SK-N-SH treated with all-trans-retinoic acid at 6 μM for 48 hours (cell line): ENCODE measurements around the gene ZBTB16.
A peak's percentile ranks its signal among the peaks of the same experiment; 100 is the strongest.

Experiments
- ATAC-seq: fragments of 200-7000 bp; cut with Tn5 transposase; 3 replicates; pipeline ENCODE4 v1.9.1; 2020; ENCODE audit warnings: mild to moderate bottlenecking, moderate library complexity
- ARNTL ChIP-seq: fragments of 450-650 bp; formaldehyde crosslinking; IDR thresholded peaks from 2 replicates; pipeline ENCODE4 v1.5.0; 2020; ENCODE audit warnings: low read depth, mild to moderate bottlenecking, moderate library complexity, borderline replicate concordance
- BACH2 ChIP-seq: fragments of 250-450 bp; sonication (Bioruptor Pico); IDR thresholded peaks from 2 replicates; pipeline ENCODE4 v1.9.0; 2021; ENCODE audit warnings: mild to moderate bottlenecking, borderline replicate concordance
- CSDC2 ChIP-seq: fragments of 250-450 bp; sonication (Bioruptor Pico); IDR thresholded peaks from 2 replicates; pipeline ENCODE4 v1.5.0; 2020; ENCODE audit warnings: mild to moderate bottlenecking, moderate library complexity
- ESRRG ChIP-seq: fragments of 250-450 bp; sonication (Bioruptor Pico); IDR thresholded peaks from 2 replicates; pipeline ENCODE4 v1.6.1; 2021; ENCODE audit warnings: mild to moderate bottlenecking
- GLIS3 ChIP-seq: fragments of 250-450 bp; sonication (Bioruptor Pico); IDR thresholded peaks from 2 replicates; pipeline ENCODE4 v1.5.0; 2020; ENCODE audit warnings: mild to moderate bottlenecking, moderate library complexity
- OSR1 ChIP-seq: fragments of 250-450 bp; sonication (Bioruptor Pico); IDR thresholded peaks from 2 replicates; pipeline ENCODE4 v1.8.0; 2022; ENCODE audit warnings: moderate library complexity, mild to moderate bottlenecking, inconsistent platforms
- RARB ChIP-seq: fragments of 250-450 bp; sonication (Bioruptor Pico); IDR thresholded peaks from 2 replicates; pipeline ENCODE4 v1.8.0; 2021; ENCODE audit warnings: mild to moderate bottlenecking, moderate library complexity
- SNAI2 ChIP-seq: fragments of 250-450 bp; sonication (Bioruptor Pico); IDR thresholded peaks from 2 replicates; pipeline ENCODE4 v1.5.0; 2020; ENCODE audit warnings: mild to moderate bottlenecking, moderate library complexity
- TCF4 ChIP-seq: fragments of 250-450 bp; sonication (Bioruptor Pico); IDR thresholded peaks from 2 replicates; pipeline ENCODE4 v1.8.0; 2021; ENCODE audit warnings: mild to moderate bottlenecking, moderate library complexity, borderline replicate concordance
- TOX ChIP-seq: fragments of 250-450 bp; sonication (Bioruptor Pico); IDR thresholded peaks from 2 replicates; pipeline ENCODE4 v1.8.0; 2021; ENCODE audit warnings: mild to moderate bottlenecking, moderate library complexity, borderline replicate concordance
- ZC3H10 ChIP-seq: fragments of 250-450 bp; sonication (Bioruptor Pico); IDR thresholded peaks from 2 replicates; pipeline ENCODE4 v1.5.1; 2021; ENCODE audit warnings: mild to moderate bottlenecking, moderate library complexity
- ZFP3 ChIP-seq: fragments of 250-450 bp; sonication (Bioruptor Pico); IDR thresholded peaks from 2 replicates; pipeline ENCODE4 v1.5.0; 2020; ENCODE audit warnings: mild to moderate bottlenecking, moderate library complexity
- ZFP30 ChIP-seq: fragments of 450-650 bp; formaldehyde crosslinking; IDR thresholded peaks from 2 replicates; pipeline ENCODE4 v1.5.0; 2022; ENCODE audit warnings: mild to moderate bottlenecking, moderate library complexity
- ZNF565 ChIP-seq: fragments of 450-650 bp; formaldehyde crosslinking; conservative IDR thresholded peaks from 2 replicates; pipeline ENCODE4 v1.5.0; 2020; ENCODE audit warnings: low read depth, mild to moderate bottlenecking, moderate library complexity
- ZNF70 ChIP-seq: fragments of 450-650 bp; formaldehyde crosslinking; IDR thresholded peaks from 2 replicates; pipeline ENCODE4 v1.5.0; 2020; ENCODE audit warnings: mild to moderate bottlenecking, moderate library complexity
- ZNF8 ChIP-seq: fragments of 450-650 bp; formaldehyde crosslinking; IDR thresholded peaks from 2 replicates; pipeline ENCODE4 v1.5.0; 2020; ENCODE audit warnings: mild to moderate bottlenecking, moderate library complexity
- TF ChIP-seq, protein P1 (sequence below): fragments of 250-450 bp; sonication (Bioruptor Pico); IDR thresholded peaks from 2 replicates; pipeline ENCODE4 v1.5.0; 2020; ENCODE audit warnings: mild to moderate bottlenecking, moderate library complexity
- TF ChIP-seq, protein P2 (sequence below): fragments of 250-450 bp; sonication (Bioruptor Pico); IDR thresholded peaks from 2 replicates; pipeline ENCODE4 v1.5.1; 2020; ENCODE audit warnings: low read depth, mild to moderate bottlenecking, moderate library complexity
- TF ChIP-seq, protein P3 (sequence below): fragments of 250-450 bp; sonication (Bioruptor Pico); IDR thresholded peaks from 2 replicates; pipeline ENCODE4 v1.5.1; 2021; ENCODE audit warnings: mild to moderate bottlenecking, moderate library complexity

Gene ZBTB16

DNA sequence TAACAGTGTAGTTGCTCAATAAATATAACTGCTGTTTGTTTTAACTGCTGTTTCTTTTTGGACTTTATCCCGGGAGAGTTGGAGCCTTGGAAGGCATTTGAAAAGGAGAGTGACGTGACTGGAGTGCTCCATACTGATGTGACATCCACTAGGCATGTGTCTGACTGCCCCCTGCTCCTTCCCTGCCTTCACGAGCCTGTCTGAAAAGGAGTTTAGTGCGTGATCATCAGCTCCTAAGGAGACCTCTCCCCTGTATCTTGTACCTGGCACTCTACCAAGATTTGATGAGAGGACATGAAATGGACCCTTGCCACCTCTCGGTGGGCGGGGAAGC lies 22.9 kb downstream of the ZBTB16 start:
- no peak for ATAC-seq

DNA sequence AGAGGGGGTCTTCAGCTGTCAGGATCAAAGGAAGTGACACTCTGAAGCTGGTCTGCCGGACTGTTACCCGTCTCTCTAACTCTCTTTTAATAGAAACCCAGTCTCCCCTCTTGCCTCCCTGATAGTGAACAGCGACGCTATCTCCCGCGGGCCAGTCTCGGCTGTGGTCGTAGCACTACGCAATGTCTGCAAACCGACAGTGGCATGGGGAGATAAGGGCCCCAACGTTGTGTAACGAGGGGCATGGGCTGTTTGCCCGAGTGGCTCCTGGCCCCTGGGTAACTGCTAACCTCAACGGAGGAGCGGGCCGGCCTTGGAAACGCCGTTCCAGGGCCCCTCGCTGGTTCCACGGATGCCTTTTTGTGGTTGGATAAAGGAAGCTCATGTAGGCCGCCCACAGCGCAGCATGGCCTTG lies 23.3 kb downstream of the ZBTB16 start:
- TF ChIP-seq SNAI2 (CRISPR knock-in tag), result no peak
- TF ChIP-seq, protein P1, sequence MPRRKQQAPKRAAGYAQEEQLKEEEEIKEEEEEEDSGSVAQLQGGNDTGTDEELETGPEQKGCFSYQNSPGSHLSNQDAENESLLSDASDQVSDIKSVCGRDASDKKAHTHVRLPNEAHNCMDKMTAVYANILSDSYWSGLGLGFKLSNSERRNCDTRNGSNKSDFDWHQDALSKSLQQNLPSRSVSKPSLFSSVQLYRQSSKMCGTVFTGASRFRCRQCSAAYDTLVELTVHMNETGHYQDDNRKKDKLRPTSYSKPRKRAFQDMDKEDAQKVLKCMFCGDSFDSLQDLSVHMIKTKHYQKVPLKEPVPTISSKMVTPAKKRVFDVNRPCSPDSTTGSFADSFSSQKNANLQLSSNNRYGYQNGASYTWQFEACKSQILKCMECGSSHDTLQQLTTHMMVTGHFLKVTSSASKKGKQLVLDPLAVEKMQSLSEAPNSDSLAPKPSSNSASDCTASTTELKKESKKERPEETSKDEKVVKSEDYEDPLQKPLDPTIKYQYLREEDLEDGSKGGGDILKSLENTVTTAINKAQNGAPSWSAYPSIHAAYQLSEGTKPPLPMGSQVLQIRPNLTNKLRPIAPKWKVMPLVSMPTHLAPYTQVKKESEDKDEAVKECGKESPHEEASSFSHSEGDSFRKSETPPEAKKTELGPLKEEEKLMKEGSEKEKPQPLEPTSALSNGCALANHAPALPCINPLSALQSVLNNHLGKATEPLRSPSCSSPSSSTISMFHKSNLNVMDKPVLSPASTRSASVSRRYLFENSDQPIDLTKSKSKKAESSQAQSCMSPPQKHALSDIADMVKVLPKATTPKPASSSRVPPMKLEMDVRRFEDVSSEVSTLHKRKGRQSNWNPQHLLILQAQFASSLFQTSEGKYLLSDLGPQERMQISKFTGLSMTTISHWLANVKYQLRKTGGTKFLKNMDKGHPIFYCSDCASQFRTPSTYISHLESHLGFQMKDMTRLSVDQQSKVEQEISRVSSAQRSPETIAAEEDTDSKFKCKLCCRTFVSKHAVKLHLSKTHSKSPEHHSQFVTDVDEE (CRISPR knock-in tag), result no peak
- TF ChIP-seq, all 23 proteins: peak for 0
- ATAC-seq, result no peak

More for the DNA sequence above, 22.9 kb downstream of the ZBTB16 start:
- no peak for TF ChIP-seq ZC3H10 (CRISPR knock-in tag)
- TF ChIP-seq ZNF565 (CRISPR knock-in tag), result no peak
- TF ChIP-seq SNAI2 (CRISPR knock-in tag), result no peak
- no peak for TF ChIP-seq RARB (CRISPR knock-in tag)
- TF ChIP-seq OSR1 (CRISPR knock-in tag), result no peak
- no peak for TF ChIP-seq ZNF70 (CRISPR knock-in tag)
- no peak for TF ChIP-seq ZNF8
- no peak for TF ChIP-seq TOX (CRISPR knock-in tag)
- TF ChIP-seq GLIS3 (CRISPR knock-in tag), result no peak
- no peak for TF ChIP-seq ZFP30 (CRISPR knock-in tag)
- no peak for TF ChIP-seq TCF4 (CRISPR knock-in tag)
- TF ChIP-seq ZFP3, result no peak
- TF ChIP-seq, protein P2, sequence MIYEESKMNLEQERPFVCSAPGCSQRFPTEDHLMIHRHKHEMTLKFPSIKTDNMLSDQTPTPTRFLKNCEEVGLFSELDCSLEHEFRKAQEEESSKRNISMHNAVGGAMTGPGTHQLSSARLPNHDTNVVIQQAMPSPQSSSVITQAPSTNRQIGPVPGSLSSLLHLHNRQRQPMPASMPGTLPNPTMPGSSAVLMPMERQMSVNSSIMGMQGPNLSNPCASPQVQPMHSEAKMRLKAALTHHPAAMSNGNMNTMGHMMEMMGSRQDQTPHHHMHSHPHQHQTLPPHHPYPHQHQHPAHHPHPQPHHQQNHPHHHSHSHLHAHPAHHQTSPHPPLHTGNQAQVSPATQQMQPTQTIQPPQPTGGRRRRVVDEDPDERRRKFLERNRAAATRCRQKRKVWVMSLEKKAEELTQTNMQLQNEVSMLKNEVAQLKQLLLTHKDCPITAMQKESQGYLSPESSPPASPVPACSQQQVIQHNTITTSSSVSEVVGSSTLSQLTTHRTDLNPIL (CRISPR knock-in tag), result no peak
- no peak for TF ChIP-seq BACH2 (CRISPR knock-in tag)

DNA sequence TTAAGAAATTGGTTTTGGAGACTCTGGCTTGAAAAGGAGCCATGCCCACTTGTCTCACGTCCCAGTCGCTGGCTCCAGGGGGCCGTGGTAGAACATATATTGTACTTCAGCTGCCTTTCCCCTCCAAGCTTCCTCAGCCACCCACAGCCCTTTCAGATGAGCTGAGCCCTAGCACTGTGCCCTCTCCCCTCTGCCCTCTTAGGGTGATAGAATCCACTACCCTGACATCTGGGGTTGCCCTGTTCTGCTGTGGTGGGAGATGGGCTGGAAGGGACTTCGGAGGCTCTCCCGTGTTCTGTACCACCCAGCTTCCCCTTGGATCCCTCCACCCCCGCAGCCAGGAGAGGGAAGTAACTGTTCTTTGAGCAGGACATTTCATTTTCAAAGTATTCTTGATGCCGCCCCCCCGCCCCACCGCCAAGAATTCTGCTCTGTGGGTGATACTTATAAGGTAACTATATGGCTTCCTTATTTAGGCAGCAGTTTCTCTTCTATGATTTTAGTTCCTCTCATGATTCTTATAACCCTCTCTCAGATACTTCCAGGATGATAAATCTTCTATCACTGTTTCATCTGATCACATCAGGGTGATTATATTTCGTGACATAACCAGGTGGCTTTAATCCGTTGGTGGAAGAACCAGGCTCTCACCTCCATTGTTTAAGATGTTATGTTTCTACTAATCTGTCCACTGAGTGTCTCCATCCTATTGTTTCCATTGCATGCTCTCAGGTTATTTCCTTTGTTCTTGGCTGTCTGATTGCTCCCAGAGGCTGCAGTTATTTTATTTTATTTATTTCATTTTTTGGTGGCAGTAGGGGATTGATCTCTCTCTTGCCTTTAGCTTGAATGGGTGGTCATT lies 24.1 kb downstream of the ZBTB16 start:
- TF ChIP-seq SNAI2 (CRISPR knock-in tag) (no peak), ARNTL (no peak), RARB (CRISPR knock-in tag) (no peak), CSDC2 (CRISPR knock-in tag) (no peak), ESRRG (no peak), ZNF70 (CRISPR knock-in tag) (peak; percentile 93), ZC3H10 (CRISPR knock-in tag) (no peak)
- TF ChIP-seq, protein P3, sequence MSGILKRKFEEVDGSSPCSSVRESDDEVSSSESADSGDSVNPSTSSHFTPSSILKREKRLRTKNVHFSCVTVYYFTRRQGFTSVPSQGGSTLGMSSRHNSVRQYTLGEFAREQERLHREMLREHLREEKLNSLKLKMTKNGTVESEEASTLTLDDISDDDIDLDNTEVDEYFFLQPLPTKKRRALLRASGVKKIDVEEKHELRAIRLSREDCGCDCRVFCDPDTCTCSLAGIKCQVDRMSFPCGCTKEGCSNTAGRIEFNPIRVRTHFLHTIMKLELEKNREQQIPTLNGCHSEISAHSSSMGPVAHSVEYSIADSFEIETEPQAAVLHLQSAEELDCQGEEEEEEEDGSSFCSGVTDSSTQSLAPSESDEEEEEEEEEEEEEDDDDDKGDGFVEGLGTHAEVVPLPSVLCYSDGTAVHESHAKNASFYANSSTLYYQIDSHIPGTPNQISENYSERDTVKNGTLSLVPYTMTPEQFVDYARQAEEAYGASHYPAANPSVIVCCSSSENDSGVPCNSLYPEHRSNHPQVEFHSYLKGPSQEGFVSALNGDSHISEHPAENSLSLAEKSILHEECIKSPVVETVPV (CRISPR knock-in tag), result no peak
- no peak for ATAC-seq

DNA sequence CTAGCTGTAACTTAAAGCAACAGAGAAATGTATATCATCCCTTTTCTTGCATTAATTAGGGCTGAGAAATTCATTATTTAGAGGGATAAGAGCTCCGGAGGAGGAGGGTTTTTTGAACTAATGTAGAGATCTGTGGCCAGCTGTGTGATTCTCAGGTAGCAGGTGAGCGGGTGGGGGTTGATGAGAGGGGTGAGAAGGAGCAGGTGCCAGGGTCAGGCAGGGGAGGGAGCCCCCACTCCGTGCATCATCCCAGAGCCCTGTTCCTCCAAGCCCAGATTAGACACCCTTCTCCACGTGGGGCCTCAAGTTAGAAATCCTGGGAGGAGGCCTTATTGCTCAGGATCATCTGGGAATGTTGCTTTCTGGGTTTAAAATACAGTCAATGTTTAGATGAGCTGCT lies 24.9 kb downstream of the ZBTB16 start:
- no peak for ATAC-seq
- TF ChIP-seq, protein P2 (CRISPR knock-in tag), result no peak
